ENCODE measurements around the gene COL21A1.

GRCh38 chr6:56093776-56094175, 153.6 kb downstream of the COL21A1 start:
- TF ChIP-seq EZH2 (IDR thresholded peaks at IDR 0.05; ENCODE audit: low read length, missing control alignments) = no peak
- no peak for TF ChIP-seq CTCF (conservative IDR thresholded peaks at IDR 0.05 in 1 of 2, IDR thresholded peaks at IDR 0.05 in 1 of 2; ENCODE audit: low read depth in 1 of 2, low read length in 2 of 2)

All from fibroblast of lung (primary cell).